Stimulated activated CD4-positive, alpha-beta T cell treated with anti-CD3 and anti-CD28 coated beads, Interleukin-15, amount 100 ng/mL, for 48 hours (primary cell): ENCODE data around the gene LIN7A.

Experiments
- DNase-seq, 2 donors: peaks; one replicate each; pipeline ENCODE4 v3.0.0-alpha.2; 2020; ENCODE audit warnings: low read depth in 2 of 2

Gene LIN7A

DNA sequence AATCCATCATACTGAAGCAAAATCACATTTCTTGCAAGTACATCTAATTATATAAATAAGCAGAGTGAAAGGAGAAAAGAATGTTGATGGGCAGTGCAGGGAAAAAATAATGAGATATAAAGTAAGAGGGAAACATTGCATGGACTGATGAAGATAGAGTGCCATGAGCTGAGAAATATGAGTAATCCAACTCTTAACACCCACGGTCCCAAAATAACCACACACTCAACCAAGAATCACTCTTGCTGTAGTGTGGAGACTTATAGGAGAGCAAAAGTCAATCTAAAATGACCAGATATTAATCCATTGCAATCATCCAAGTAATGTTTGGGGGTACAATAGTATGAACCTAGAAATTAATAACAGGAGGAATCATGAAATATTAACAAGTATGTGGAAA is 180.9 kb downstream of the LIN7A start:
- no peak for DNase-seq

DNA sequence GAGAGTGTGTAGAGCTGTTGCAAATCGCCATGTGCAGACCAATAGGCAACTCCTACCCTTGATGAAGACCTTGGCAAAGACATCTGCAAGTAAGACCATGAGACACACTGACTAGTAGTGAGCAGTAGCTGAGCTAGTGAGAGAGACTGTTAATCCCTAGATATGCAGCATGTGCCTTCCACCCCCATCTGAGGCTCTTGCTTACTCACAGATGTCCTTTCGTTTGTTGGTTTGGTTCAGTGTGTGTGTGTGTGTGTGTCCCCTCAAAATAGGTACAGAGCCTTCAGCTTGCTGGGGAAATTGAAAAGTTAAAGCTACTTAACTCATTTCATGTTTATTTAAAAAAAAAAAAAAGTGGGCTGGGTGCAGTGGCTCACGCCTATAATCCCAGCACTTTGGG is 183.5 kb downstream of the LIN7A start:
- no peak for DNase-seq

DNA sequence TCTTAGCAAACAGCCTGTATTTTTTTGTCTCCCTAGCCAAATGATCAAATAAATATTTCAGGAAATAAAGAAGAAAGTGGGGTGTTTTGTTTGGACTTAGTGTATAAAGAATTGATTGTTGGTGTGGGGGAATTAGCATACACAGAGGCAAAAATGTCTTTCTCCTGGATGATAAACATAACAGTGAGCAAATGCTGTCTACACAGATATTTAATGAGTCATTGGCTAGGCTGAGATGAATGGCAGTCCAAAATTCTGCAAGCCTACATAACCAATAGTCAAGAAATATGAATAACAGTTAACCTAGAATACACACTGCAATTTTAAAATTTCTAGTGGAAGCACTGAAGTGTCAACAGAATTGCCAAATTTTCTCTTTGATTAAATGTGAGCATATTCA is 185.3 kb downstream of the LIN7A start:
- no peak for DNase-seq

DNA sequence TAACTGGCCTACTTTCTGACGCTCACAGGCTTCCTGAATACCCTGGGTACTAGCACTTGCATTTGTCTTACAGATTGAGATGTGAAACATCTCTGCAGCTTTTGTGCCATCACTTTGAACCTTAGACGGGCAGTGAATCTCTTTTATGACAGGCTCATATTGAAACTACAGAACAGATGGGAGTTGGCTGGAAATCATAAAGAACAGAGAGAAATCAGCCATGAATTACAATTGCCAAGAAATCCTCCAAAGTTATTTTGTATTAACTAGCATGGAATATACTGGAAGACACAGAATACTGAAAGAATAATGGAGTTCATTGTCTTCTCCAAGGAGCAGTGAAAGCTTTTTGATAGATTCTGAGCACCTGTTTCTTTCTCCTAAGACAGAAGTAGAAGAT is 188.3 kb downstream of the LIN7A start:
- DNase-seq, result no peak

DNA sequence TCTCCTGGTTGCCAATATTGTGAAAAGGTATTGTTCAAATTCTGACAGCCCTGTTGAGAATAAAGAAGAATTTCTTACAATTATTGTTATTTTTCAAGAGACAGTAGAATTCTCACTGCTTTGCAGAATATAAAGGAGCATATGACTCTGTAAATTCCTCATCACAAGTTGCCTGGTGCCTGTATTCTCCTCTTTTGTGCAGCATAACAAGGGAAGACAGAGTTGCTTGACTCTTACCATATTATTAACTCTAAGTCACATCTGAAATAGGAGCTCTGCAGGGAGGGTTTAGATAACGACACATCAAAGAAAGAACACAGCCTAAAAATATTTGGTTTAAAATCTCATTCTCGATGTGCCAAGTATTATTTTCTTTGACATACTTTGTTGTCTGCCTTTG is 189.9 kb downstream of the LIN7A start:
- DNase-seq, result no peak

DNA sequence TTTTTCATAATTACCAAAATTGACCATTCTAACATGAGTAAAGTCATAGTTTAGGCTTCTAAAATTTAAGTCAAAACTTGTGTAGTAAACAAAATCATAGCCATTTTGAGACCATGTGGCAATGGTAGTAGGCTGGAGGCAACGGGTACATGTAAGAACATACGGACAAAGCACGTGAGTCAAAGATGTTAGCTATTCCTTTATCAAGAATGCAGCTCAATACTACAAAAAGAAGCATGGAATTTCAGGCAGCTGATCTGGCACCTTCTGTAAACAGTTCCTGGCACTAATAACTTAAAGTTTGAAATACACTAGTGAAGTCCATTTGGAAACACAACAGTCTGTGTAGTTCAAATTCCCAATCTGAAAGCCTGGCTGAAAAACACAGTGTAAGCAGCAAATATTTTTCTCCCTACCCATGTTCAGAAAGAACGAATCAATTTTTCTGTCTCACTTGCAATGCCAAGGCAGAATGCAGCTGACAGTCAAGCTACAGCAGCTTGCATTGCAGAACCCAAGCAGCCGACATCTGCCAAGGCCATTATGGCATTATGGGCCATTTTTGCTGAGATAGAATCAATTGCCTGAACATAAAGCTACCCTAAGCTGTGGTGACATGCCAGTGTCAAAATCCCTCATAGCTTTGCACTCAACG is 191.8 kb downstream of the LIN7A start:
- DNase-seq, result no peak
